Smooth muscle cell (in vitro differentiated cells): ENCODE data around the gene LTBP2. TPM values are rescaled to one million over a fixed set of nuclear protein-coding genes. Genes with fewer than 3 reads are reported as not detected.

Experiments
- DNase-seq: peaks from one replicate; lab custom pipeline; 2025; ENCODE audit not compliant: unreplicated experiment; lab: John Stamatoyannopoulos, UW
- H2AFZ ChIP-seq: fragments of 200-600 bp; sonication (generic); 2 replicates; pipeline ENCODE4 v1.6.0; 2016; ENCODE audit warnings: antibody characterized with exemption, low read depth, mild to moderate bottlenecking
- H3F3A ChIP-seq: fragments of 200-600 bp; sonication (generic); 2 replicates; pipeline ENCODE4 v1.6.0; 2017; ENCODE audit warnings: antibody characterized with exemption, low read depth
- H3K27ac ChIP-seq: fragments of 200-600 bp; sonication (generic); 2 replicates; pipeline ENCODE4 v1.5.1; 2016; ENCODE audit warnings: low read depth, mild to moderate bottlenecking
- H3K27me3 ChIP-seq: fragments of 200-600 bp; sonication (generic); 2 replicates; pipeline ENCODE4 v1.6.1; 2016; ENCODE audit warnings: low read depth, mild to moderate bottlenecking
- H3K36me3 ChIP-seq: fragments of 200-600 bp; sonication (generic); 2 replicates; pipeline ENCODE4 v1.5.1; 2016; ENCODE audit warnings: low read depth
- H3K4me1 ChIP-seq: fragments of 200-600 bp; sonication (generic); 2 replicates; pipeline ENCODE4 v1.5.1; 2016; ENCODE audit warnings: low read depth
- H3K4me2 ChIP-seq: fragments of 200-600 bp; sonication (generic); 2 replicates; pipeline ENCODE4 v1.6.0; 2016; ENCODE audit warnings: mild to moderate bottlenecking
- H3K4me3 ChIP-seq: fragments of 200-600 bp; sonication (generic); 2 replicates; pipeline ENCODE4 v1.5.1; 2016; ENCODE audit warnings: mild to moderate bottlenecking
- H3K79me2 ChIP-seq: fragments of 200-600 bp; sonication (generic); 2 replicates; pipeline ENCODE4 v1.6.0; 2016; ENCODE audit warnings: low read depth, mild to moderate bottlenecking
- H3K9ac ChIP-seq: fragments of 200-600 bp; sonication (generic); 2 replicates; pipeline ENCODE4 v1.6.0; 2016; ENCODE audit warnings: low read depth
- H3K9me3 ChIP-seq: fragments of 200-600 bp; sonication (generic); replicated peaks from 2 replicates; pipeline ENCODE4 v1.5.1; 2016; ENCODE audit warnings: low read depth
- H4K20me1 ChIP-seq: fragments of 200-600 bp; sonication (generic); 2 replicates; pipeline ENCODE4 v1.6.0; 2016; ENCODE audit warnings: low read depth
- CTCF ChIP-seq: fragments of 200-600 bp; sonication (generic); IDR thresholded peaks from 2 replicates; pipeline ENCODE4 v1.5.1; 2017; ENCODE audit warnings: borderline replicate concordance, mild to moderate bottlenecking, antibody characterized with exemption; ENCODE audit not compliant: insufficient read depth, poor library complexity, severe bottlenecking
- WGBS: methylation state at CpG from one replicate; pipeline ENCODE4 v1.1.7; 2016; ENCODE audit warnings: low lambda C conversion rate; 5-methylcytosine and 5-hydroxymethylcytosine counted together
- polyA plus RNA-seq: library from polyadenylated mRNA; unstranded; fragments of >200 nt; fragmentation: Nextera tagmentation; extraction: Ambion mirVana; gene quantifications from 2 replicates; pipeline ENCODE4 v1.2.1, GENCODE V29; 2016
- total RNA-seq: library from RNA; depleted of rRNA; stranded (reverse); fragments of >200 nt; gene quantifications from 2 replicates; pipeline ENCODE4 v1.2.3, GENCODE V29; 2014

Gene LTBP2
- total and polyA plus RNA-seq, 2 experiments from 2014 or later = 90.1 to 108 TPM

- WGBS = 93% methylated on average over 20 of the region's 20 CpGs
- no peak for DNase-seq
These were observed 106.9 kb downstream of the LTBP2 start for GRCh38 chr14:74504874-74505720.

DNA sequence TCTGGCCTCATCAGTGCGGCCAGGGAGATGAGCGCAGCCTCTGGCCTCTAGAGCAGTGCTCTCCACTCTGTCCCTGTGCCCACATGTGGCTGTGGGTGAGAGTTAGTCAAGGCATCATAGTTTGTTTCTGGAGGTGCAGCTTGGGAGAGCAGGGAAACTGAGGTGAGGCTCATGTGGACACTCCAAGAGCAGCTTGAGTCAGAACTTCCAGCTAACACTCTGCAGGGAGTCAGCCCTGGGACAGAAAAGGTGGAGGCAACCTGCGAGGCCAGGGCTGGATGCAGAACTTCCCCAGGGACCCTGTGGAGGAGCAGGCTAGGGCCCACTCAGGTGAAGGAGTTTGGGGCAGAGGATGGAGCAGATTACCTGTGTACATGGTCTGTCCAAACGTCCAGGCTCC is 107.6 kb downstream of the LTBP2 start:
- no peak for DNase-seq
- no peak for TF ChIP-seq CTCF
- 92% methylated on average over 4 of the region's 4 CpGs for WGBS
- H3K27me3 ChIP-seq = no peaks in the 10 kb centered on the region
- no peak overlapping the region for H3K4me3 ChIP-seq
- no peak overlapping the region for H3K27ac ChIP-seq
- no peaks in the 10 kb centered on the region for H3K36me3 ChIP-seq
- H3K9ac ChIP-seq = no peak overlapping the region
- H3K4me1 ChIP-seq = peaks cover 6% of the 10 kb centered on the region
- no peaks in the 10 kb centered on the region for H3K9me3 ChIP-seq
- H3F3A ChIP-seq = peaks cover 5% of the 10 kb centered on the region
- no peak overlapping the region for H3K4me2 ChIP-seq
- no peaks in the 10 kb centered on the region for H3K79me2 ChIP-seq
- H2AFZ ChIP-seq = no peak overlapping the region
- H4K20me1 ChIP-seq = no peaks in the 10 kb centered on the region

More at GRCh38 chr14:74504874-74505720, 106.9 kb downstream of the LTBP2 start:
- Histone ChIP-seq H2AFZ (no peak overlapping the region), H4K20me1 (no peaks in the 10 kb centered on the region), H3K9ac (no peak overlapping the region), H3K9me3 (no peaks in the 10 kb centered on the region), H3K27ac (no peak overlapping the region), H3K79me2 (no peaks in the 10 kb centered on the region), H3K36me3 (no peaks in the 10 kb centered on the region), H3K4me3 (no peak overlapping the region), H3K27me3 (no peaks in the 10 kb centered on the region), H3F3A (peaks cover under 1% of the 10 kb centered on the region), H3K4me2 (no peak overlapping the region), H3K4me1 (peaks cover 6% of the 10 kb centered on the region)
- TF ChIP-seq CTCF = no peak

DNA sequence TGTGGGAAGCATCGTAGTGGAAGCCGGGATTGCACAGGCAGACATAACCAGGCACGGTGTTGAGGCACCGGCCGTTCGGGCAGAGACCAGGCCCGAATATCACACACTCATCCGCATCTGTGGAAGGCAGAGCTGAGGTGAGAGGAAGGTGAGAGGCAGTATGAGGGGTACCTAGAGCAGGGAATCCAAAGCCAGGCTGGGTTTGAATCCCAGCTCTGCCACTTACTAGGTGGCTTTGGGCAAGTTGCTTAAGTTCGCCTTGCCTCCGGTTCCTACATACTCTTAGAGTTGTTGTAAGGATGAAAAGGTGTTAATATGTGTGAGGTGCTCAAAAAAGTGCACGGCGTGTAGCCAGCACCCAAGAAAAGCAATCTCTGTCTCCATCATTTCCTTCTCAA is 108.1 kb downstream of the LTBP2 start:
- Histone ChIP-seq H3F3A (peaks cover 5% of the 10 kb centered on the region), H3K27me3 (no peaks in the 10 kb centered on the region), H3K4me1 (peaks cover 6% of the 10 kb centered on the region), H3K4me3 (no peak overlapping the region), H3K27ac (no peak overlapping the region), H4K20me1 (no peaks in the 10 kb centered on the region), H2AFZ (no peak overlapping the region), H3K79me2 (no peaks in the 10 kb centered on the region), H3K4me2 (no peak overlapping the region), H3K9ac (no peak overlapping the region), H3K9me3 (no peaks in the 10 kb centered on the region), H3K36me3 (no peaks in the 10 kb centered on the region)
- no peak for TF ChIP-seq CTCF
- WGBS = 97% methylated on average over 12 of the region's 12 CpGs
- DNase-seq = no peak
